Peyer's patch (tissue), 4 donors: ENCODE data around the gene MEGF6.

Experiments used
- POLR2A ChIP-seq, 2 donors: fragments of 450-650 bp; IDR thresholded peaks; one replicate each; pipeline ENCODE4 v1.5.1; 2017; ENCODE audit warnings: antibody characterized with exemption in 2 of 2, mild to moderate bottlenecking in 2 of 2, moderate library complexity in 2 of 2
- TF ChIP-seq, protein P1 (sequence below), 6 experiments: fragments of 450-650 bp in 4 of 6; fragments of 200-600 bp in 2 of 6; sonication (generic) in 1 of 6; IDR thresholded peaks; one replicate each; pipeline ENCODE4 v1.5.1; 2017 to 2019; ENCODE audit warnings: antibody characterized with exemption in 6 of 6, mild to moderate bottlenecking in 3 of 6, moderate library complexity in 1 of 6

DNA sequence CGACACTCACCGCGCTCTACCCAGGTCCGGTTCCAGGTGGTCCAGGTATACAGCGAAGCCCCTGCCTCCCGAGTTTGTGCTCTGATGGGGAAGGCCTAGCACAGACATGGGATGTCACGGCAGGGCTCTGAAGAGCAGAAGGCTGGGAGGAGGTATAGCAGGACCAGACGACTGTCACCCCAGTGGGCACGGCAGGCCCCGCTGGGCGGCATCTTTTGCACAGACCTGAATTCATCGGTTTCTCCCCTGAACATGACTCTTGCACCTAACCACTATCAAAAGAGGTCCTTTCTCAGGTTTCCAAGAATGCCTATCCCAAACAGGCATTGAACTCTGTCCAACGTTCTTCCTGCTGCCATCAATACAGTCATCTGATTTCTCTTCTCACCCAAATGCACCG lies 126.3 kb downstream of the MEGF6 start:
- TF ChIP-seq, protein P1, sequence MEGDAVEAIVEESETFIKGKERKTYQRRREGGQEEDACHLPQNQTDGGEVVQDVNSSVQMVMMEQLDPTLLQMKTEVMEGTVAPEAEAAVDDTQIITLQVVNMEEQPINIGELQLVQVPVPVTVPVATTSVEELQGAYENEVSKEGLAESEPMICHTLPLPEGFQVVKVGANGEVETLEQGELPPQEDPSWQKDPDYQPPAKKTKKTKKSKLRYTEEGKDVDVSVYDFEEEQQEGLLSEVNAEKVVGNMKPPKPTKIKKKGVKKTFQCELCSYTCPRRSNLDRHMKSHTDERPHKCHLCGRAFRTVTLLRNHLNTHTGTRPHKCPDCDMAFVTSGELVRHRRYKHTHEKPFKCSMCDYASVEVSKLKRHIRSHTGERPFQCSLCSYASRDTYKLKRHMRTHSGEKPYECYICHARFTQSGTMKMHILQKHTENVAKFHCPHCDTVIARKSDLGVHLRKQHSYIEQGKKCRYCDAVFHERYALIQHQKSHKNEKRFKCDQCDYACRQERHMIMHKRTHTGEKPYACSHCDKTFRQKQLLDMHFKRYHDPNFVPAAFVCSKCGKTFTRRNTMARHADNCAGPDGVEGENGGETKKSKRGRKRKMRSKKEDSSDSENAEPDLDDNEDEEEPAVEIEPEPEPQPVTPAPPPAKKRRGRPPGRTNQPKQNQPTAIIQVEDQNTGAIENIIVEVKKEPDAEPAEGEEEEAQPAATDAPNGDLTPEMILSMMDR (IDR thresholded peaks at IDR 0.05): no peak
- TF ChIP-seq POLR2A (IDR thresholded peaks at IDR 0.05): no peak
